ENCODE measurements around the gene TPPP2. TPM values are rescaled to one million over a fixed set of nuclear protein-coding genes. Genes with fewer than 3 reads are reported as not detected.

TPPP2 gene
- total RNA-seq, 2 experiments from 2014 or later: not detected

GRCh38 chr14:21056520-21057163 lies 26.6 kb downstream of the TPPP2 start:
- ATAC-seq: no peak
- no peaks in the 10 kb centered on the region for H3K4me1 Mint-ChIP-seq (ENCODE audit: low read depth)
- POLR2A ChIA-PET: no interaction called here
- CTCF ChIA-PET: interaction anchor here (1.0 to 1.9 kb wide), 3 partner anchors 11 to 44 kb away, joined by 3 to 8 read pairs (median 5); no protein-coding TSS in a partner anchor
- TF ChIP-seq CTCF (IDR thresholded peaks at IDR 0.05): no peak
- intact Hi-C loops (cut with micrococcal nuclease): no loop called here
- H3K36me3 Mint-ChIP-seq (ENCODE audit: low read depth): no peaks in the 10 kb centered on the region
- H3K9me3 Mint-ChIP-seq: no peaks in the 10 kb centered on the region
- H3K27ac Mint-ChIP-seq: no peak overlapping the region
- DNase-seq: no peak
- peaks cover 11% of the 10 kb centered on the region for H3K27me3 Mint-ChIP-seq
- no peak overlapping the region for H3K4me3 Mint-ChIP-seq

DNA sequence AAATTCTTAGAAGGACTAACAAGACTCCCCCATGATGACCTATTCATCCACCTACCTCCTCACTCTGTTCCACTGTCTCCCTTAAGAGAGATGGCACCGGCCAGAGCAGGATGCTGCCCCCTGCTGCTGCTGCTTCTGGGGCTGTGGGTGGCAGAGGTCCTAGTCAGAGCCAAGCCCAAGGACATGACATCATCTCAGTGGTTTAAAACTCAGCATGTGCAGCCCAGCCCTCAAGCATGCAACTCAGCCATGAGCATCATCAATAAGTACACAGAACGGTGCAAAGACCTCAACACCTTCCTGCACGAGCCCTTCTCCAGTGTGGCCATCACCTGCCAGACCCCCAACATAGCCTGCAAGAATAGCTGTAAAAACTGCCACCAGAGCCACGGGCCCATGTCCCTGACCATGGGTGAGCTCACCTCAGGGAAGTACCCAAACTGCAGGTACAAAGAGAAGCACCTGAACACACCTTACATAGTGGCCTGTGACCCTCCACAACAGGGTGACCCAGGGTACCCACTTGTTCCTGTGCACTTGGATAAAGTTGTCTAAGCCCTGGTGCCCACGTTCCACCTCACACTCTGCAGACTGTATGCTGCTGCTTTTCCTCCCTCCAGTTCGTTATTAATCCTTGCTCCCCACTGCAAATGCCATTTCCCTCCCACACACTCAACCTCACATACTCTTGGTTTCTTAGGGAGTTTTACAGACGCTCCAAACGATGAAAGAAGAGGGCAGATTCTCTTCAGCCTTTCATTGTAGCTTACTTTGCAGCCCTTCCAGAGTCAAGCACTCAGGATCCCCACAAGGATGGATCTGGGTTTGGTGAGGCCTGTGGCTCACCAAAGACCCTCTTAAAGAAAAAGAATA lies 28.0 kb downstream of the TPPP2 start, which contains the start of gene RNASE8:
Gene RNASE8, plus strand, starts transcription at position 20 of the 873 bp plus-strand sequence. Its CDS starts 71 bp downstream, at position 91.
- TF ChIP-seq CTCF (IDR thresholded peaks at IDR 0.05): no peak
- Mint-ChIP-seq H3K4me1 (ENCODE audit: low read depth) (no peaks in the 10 kb centered on the region), H3K27ac (no peak within 1 kb of the TSS), H3K27me3 (peaks cover 15% of the 10 kb centered on the region), H3K4me3 (no peak within 1 kb of the TSS), H3K36me3 (ENCODE audit: low read depth) (no peaks in the 10 kb centered on the region), H3K9me3 (no peaks in the 10 kb centered on the region)
- CTCF ChIA-PET: interaction anchor here (1.3 to 2.2 kb wide), 5 partner anchors 10 to 53 kb away, joined by 3 to 10 read pairs (median 4); no protein-coding TSS in a partner anchor
- intact Hi-C loops (cut with micrococcal nuclease): no loop called here
- ATAC-seq (peak; percentile 42), DNase-seq (no peak)
- POLR2A ChIA-PET: no interaction called here

GRCh38 chr14:21058903-21059302 lies 28.9 kb downstream of the TPPP2 start:
- Mint-ChIP-seq H3K27ac (no peak overlapping the region), H3K4me1 (ENCODE audit: low read depth) (no peaks in the 10 kb centered on the region), H3K36me3 (ENCODE audit: low read depth) (no peaks in the 10 kb centered on the region), H3K27me3 (peaks cover 18% of the 10 kb centered on the region), H3K4me3 (no peak overlapping the region), H3K9me3 (no peaks in the 10 kb centered on the region)
- CTCF ChIA-PET: interaction anchor here (1.3 to 2.2 kb wide), 5 partner anchors 9 to 54 kb away, joined by 3 to 10 read pairs (median 4); no protein-coding TSS in a partner anchor
- POLR2A ChIA-PET: no interaction called here
- no peak for TF ChIP-seq CTCF (IDR thresholded peaks at IDR 0.05)
- intact Hi-C loops (cut with micrococcal nuclease): no loop called here
- DNase-seq: no peak
- no peak for ATAC-seq

DNA sequence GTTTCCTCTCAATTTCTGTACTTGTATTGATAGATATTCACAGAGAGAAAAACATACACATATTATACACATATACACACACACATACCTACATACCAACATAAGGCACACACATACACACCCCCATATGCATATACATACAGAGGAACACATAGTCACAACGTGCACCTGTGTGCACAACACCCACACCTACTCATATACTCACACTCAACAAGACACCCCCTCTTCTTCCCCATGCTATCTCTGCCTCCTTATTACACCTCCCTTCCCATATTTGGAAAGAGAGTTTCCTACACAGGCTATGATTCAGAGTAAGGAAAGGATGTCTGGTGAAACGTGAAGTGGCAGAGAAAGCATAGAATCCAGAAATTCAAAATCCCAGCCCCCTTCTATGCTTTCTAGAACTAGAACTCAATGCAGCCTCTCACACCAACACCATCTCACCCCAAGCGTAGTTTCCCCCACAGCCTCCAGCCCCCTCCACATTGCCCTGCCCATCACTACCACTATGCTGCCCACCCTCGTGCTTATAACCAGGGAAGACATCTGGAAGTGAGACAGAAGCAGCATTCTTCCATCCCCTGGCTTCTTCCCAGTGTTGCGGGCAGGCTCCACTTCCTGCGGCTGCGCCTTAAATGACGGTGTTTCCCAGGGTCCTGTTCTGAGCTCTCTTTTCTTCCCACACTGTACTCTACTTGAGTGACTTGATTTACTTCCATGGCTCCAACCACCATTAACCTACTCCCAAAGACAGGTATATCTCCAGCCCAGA lies 30.0 kb downstream of the TPPP2 start:
- intact Hi-C loops (cut with micrococcal nuclease): no loop called here
- Mint-ChIP-seq H3K4me1 (ENCODE audit: low read depth) (no peaks in the 10 kb centered on the region), H3K27ac (no peak overlapping the region), H3K9me3 (no peaks in the 10 kb centered on the region), H3K27me3 (peaks cover 19% of the 10 kb centered on the region), H3K36me3 (ENCODE audit: low read depth) (no peaks in the 10 kb centered on the region), H3K4me3 (no peak overlapping the region)
- POLR2A ChIA-PET: no interaction called here
- ATAC-seq (no peak), DNase-seq (no peak)
- CTCF ChIA-PET: interaction anchor here (1.5 to 2.9 kb wide), 4 partner anchors 8 to 46 kb away, joined by 4 to 13 read pairs (median 8); no protein-coding TSS in a partner anchor
- TF ChIP-seq CTCF (IDR thresholded peaks at IDR 0.05): no peak

Measured in activated CD8-positive, alpha-beta T cell treated with anti-CD3 and anti-CD28 coated beads for 36 hours (primary cell).